NOMO-1 (cell line): ENCODE results near the gene THAP2.
"Not testable (repeated sequence)": the region's sequence is repeated elsewhere in the genome, so short reads cannot be mapped to it uniquely, and the experiment has no call there.

Experiments
- DNase-seq, 2 experiments: peaks; one replicate each; lab custom pipeline; 2025; ENCODE audit not compliant: unreplicated experiment in 2 of 2; lab: John Stamatoyannopoulos, UW

THAP2 gene

DNA sequence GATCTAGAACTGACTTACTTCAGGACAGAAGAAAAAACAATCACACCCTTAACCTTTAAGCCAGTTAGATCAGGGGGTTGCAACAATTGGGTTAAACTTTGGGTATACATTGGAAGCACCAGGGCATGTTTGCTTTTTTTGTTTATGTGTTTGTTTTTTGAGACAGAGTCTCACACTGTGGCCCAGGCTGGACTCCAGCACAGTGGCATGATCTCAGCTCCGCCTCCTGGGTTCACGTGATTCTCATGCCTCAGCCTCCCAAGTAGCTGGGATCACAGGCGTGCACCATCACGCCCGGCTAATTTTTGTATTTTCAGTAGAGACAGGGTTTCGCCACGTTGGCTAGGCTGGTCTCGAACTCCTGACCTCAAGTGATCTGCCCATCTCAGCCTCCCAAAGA is 38.1 kb downstream of the THAP2 start:
- not testable (repeated sequence) for DNase-seq

DNA sequence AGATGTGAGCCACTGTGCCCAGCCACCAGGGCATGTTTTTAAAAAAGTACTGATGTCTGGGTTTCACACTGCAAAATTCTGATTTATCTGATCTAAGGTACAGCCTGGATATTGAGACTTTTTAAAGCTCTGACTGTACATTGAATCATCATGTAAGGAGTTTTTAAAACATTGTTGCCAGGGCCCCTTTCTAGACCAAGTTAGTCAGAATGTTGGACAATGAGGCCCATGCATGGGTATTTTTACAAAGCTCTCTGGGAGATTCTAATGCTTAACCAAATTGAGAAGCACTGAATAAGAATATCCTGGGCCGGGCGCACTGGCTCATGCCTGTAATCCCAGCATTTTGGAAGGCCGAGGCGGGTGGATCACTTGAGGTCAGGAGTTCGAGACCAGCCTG is 38.5 kb downstream of the THAP2 start:
- no peak for DNase-seq

DNA sequence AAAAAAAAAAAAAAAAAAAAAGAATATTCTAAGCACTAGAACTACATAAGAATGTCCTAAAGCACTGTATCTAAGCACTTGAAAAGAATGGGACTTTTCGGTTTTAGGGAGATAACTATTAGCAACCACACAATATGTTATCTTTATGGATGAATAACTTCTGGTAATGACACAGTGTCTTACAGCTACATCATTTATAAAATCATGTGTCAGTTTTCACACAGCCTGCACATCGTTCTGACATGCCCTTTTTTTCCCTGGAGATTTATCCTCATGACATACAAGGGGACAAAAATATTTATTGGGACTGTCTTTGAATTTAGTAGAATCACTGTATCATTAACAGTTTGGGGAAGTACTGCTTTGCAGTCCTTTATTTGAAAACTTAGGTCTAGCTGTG is 39.1 kb downstream of the THAP2 start:
- no peak for DNase-seq

DNA sequence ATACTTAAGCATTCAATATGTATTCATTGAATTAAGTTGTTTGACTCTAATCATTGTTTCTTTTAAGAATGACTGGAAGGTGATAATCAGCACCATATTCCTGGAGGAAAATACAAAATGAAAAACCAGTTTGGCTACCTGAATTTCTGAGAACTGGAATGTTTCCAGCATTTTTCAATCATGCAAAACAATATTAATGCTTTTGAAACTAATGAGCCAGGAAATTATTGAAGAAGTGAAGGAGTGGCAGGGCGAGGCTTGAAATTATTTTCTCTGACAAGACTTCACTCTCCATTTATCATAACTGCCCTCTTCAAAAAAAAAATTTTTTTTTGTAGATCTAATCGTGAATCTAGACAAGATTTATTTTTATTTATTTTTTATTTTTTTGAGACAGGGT is 40.8 kb downstream of the THAP2 start:
- no peak for DNase-seq

DNA sequence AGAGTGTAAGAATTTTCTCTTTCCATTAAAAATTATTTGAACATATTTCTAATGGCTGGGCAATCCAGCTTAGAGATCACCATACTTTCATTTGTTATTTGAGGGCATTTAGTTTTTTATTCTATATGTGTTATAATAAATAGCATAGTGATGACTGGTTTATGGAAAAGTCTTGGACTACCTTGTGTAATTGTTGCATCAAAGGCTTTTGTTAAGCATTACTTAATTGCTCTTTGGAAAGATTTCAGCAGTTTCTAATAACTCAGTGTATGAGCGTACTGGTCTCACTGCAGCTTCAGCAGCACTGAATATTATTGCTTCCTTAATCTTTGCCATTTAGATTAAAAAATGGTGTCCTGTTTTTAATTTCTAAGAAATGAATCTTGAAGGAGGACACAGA is 44.6 kb downstream of the THAP2 start:
- DNase-seq: no peak

DNA sequence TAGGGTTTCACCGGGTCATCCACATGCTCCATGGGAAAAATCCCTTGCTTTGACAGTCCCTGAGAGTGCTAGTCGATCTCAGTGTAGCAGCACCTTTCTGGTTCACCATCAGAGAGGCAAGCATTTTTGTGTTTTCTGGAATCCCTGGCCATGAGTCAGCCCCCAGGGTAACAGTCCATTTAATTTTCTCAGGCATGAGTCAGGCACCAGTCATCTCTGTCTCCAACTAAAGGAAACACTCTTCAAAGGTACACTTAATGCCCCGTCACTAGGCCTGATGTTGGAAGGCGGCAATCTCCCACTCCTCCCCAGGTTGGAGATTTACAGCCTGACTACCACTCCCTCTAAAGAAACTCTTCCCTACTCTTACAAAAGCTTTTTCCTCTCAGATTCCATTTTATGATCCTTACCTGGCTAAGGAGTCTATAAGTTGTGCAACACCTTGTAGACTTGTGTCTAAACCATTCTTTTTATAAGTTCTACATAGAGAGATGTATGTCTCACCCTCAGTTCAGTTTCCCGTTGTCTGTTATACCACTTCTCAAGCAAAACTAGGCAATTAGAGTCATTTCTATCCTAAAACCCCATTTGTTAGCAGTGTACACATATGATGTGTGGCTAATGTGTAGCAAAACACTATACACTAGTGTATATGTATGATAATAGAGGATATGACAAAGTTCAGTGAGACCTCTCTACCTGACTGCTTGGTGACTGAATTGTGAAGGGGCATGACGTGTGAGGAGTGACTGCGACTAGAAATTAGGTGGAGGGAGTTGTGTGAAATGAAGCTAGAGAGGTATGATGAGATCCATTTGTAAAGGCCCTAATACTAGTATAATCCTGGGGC is 46.4 kb downstream of the THAP2 start:
- no peak for DNase-seq

DNA sequence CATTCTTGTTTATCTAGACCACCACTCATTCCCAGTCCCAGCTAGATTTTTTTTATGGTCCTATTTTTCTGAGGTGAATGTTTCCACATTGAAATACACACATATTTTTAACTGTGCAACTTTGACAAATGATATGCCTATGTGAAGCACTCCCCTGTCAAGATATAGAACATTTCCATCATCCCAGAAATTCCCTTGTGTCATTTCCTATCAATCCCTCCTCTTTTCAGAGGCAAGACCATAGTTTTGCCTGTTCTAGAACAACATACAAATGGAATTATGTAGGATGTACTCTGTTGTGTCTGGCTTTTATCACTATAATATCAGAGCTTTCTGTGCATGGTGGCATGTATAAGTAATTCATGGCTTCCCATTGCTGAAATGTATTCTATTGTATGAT is 54.5 kb downstream of the THAP2 start:
- no peak for DNase-seq

DNA sequence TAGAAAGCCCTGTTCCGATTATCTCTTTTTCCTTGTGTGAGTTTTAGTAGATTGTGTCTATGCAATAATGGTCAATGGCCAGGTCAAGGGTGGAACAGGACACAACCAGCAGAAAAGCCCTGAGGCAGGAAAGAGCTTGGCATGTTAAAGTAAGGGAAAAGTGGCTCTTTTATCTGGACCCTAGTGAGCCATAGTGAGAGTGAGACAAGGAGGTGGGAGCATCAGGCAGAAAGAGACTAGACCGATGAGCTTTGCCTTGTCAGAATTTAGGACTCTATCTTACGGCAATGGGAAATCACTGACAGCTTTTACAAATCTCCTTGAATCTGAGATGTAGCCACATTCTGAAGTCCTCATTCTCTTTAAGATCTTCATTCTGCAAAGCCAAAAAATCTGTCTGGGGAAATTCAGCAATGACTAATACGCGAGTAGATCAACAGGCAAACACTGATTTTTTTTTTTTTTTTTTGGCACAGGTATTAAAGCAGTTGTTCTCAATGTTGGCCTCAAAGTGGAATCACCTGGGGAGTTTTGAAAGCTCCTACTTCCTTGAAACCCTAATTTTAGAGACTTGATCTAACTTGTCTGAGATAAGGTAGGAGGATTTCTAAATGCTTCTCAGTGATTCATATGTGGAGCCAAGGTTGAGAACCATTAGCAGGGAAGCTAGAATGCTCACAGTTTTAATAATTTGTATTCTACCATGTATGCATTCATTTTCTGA is 55.7 kb downstream of the THAP2 start:
- DNase-seq: no peak

DNA sequence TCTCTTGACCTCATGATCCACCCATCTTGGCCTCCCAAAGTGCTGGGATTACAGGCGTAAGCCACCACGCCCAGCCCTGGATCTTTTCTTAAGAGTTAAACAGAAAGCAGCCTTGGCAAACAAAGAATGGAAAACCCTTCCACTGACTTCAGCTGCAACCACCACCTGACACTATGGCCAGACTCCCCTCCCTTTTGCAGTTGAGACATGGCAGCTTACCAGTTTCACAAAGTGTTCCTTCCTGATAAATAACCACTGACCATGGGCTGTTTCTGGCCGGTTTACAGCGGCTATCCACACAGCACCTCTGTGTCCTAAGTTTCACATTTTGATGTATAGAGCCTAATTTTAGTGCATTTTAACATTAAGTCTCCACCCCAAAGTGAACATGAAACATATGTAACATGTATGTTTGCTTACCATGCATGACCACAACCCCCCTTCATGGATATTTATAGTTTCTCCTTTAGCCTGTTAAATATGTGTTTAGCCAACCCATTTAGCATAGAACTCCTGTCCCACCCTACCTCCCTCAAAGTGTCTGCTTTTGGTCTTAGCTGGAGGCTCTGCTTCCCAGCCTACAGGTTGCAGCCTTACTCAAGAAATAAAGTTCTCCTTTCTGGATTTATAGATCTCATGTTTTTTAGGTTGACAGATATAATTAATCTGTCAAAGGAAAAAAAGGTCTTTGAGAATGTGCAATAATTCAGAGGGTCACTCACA is 57.8 kb downstream of the THAP2 start:
- no peak for DNase-seq

DNA sequence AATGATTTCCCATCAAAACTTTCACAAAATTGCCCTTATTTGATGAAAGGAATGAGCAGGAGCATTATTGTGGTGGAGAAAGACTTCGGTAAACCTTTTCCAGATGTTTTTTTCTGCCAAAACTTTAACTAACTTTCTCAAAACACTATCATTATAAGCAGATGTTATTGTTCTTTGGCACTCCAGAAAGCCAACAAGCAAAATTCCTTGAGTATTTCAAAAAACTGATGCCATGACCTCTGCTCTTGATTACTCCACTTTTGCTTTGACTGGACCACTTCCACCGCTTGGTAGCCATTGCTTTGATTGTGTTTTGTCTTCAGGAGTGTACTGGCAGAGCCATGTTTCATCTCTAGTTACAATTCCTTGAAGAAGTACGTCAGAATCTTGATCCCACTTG is 60.9 kb downstream of the THAP2 start:
- no peak for DNase-seq

DNA sequence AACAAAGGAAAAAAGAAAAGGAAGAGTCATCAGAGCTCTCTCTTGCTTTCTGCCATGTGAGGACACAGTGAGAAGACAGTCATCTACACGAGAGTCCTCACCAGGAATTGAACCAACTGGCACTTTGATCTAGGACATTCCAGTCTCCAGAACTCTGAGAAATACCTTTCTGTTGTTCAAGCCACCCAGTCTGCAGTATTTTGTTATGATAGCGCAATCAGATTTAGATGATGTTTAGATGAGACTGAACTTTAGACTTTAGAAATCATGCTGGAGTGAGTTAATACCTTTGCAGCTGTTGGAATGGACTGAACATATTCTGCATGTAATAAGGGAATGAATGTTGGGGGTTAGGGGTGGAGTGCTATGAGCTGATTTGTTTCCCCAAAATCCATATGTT is 62.4 kb downstream of the THAP2 start:
- DNase-seq: no peak

DNA sequence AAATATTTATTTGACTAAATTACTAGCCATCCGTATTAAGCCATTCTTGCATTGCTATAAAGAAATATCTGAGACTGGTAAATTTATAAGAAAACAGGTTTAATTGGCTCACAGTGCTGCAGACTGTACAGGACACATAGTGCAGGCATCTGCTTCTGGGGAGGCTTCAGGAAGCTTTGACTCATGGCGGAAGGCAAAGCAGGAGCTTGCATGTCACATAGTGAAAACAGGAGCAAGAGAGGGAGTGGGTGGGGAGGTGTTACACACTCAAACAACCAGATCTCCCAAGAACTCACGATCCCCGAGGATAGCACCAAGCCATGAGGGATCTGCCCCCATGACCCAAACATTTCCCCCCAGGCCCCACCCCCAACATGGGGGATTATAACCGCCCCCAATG is 63.9 kb downstream of the THAP2 start:
- DNase-seq: no peak
